Measurements from ENCODE around the gene OPHN1.

The OPHN1 gene

DNA sequence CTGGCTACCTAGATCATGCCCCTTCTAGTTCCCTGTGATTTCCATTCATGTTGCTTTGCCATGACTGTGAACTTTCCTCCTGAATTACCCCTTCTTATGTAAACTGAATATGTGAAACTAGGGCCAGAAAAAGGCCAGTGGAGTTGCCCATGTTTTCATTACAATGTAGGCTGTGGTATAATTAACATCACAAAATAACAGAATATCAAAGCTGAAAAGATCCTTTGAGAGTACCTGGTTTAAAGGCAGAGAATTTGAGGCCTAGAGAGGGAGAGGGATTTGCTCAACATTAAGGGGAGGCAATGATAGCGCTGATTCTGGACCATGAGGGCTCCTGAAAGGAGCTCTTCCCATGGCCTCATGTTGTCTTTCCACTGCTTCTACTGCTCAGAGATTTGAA is 392.2 kb downstream of the OPHN1 start:
- no peak overlapping the region for H3K9ac ChIP-seq
- H3K27me3 ChIP-seq, result no peaks in the 10 kb centered on the region
- H3K4me3 ChIP-seq, result no peak overlapping the region
- no peaks in the 10 kb centered on the region for H4K20me1 ChIP-seq
- H3K27ac ChIP-seq, result no peak overlapping the region
- no peak overlapping the region for H3K4me2 ChIP-seq
- no peak for TF ChIP-seq Cebpa-rat (IDR thresholded peaks at IDR 0.05)
- H3K9me3 ChIP-seq, result no peaks in the 10 kb centered on the region
- H3K4me1 ChIP-seq, result no peaks in the 10 kb centered on the region
- no peaks in the 10 kb centered on the region for H3K36me3 ChIP-seq

GRCh38 chrX:68018248-68019203 is 414.8 kb downstream of the OPHN1 start:
- Histone ChIP-seq H3K4me1 (no peaks in the 10 kb centered on the region), H3K4me3 (no peak overlapping the region), H3K27ac (no peak overlapping the region), H4K20me1 (no peaks in the 10 kb centered on the region), H3K27me3 (no peaks in the 10 kb centered on the region), H3K4me2 (no peak overlapping the region), H3K9me3 (peaks cover 8% of the 10 kb centered on the region), H3K36me3 (no peaks in the 10 kb centered on the region), H3K9ac (no peak overlapping the region)
- no peak for TF ChIP-seq Cebpa-rat (IDR thresholded peaks at IDR 0.05)

DNA sequence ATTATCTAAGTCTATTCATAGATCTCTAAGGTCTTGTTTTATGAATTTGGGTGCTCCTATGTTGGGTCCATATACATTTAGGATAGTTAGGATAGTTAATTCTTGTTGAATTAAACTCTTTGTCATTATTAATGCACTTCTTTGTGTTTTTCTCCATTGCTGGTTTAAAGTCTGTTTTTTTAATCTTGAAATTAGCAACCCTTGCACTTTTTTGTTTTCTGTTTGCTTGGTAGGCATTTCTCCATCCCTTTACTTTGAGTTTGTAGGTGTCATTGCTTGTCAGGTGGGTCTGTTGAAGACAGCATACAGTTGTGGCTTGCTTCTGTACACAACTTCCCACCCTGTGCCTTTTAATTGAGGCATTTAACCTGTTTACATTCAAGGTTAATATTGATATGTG is 434.8 kb downstream of the OPHN1 start:
- H3K4me2 ChIP-seq, result no peak overlapping the region
- H3K4me1 ChIP-seq, result no peaks in the 10 kb centered on the region
- H3K27ac ChIP-seq, result no peak overlapping the region
- H3K4me3 ChIP-seq, result no peak overlapping the region
- no peak overlapping the region for H3K9ac ChIP-seq
- no peaks in the 10 kb centered on the region for H3K27me3 ChIP-seq
- TF ChIP-seq Cebpa-rat (IDR thresholded peaks at IDR 0.05), result no peak
- no peaks in the 10 kb centered on the region for H3K36me3 ChIP-seq
- no peaks in the 10 kb centered on the region for H4K20me1 ChIP-seq
- peaks cover 23% of the 10 kb centered on the region for H3K9me3 ChIP-seq
